ENCODE data around the gene NOD1.

Gene NOD1

GRCh38 chr7:30478349-30479201 is at the start of gene NOD1:
NOD1 (minus strand) TSS chr7:30478784; CDS start chr7:30456921, 21,863 bp downstream.
- ChIA-PET CTCF (interaction anchor here (1.2 to 2.0 kb wide), 2 partner anchors 9 to 73 kb away, joined by 3 to 9 read pairs; no protein-coding TSS in a partner anchor), POLR2A (interaction anchor here (0.6 to 2.6 kb wide), 3 partner anchors 9 to 332 kb away, joined by 3 to 17 read pairs (median 7); no protein-coding TSS in a partner anchor)
- H3K4me3 ChIP-seq (ENCODE audit: low read depth, low read length): peak within 1 kb of the TSS; percentile 71
- H3K4me1 ChIP-seq (ENCODE audit: control insufficient read depth, insufficient read depth, low read length): no peaks in the 10 kb centered on the region
- no peaks in the 10 kb centered on the region for H3K9me3 ChIP-seq (ENCODE audit: control insufficient read depth, insufficient read depth, low read depth, low read length)
- peaks cover 0 to 4% of the 10 kb centered on the region in 2 experiments; a peak in 1 of 3 replicates for H3K36me3 ChIP-seq (ENCODE audit: control insufficient read depth in 2 of 2, insufficient read depth in 1 of 2, low read length in 2 of 2)
- H3K27ac ChIP-seq (ENCODE audit: extremely low read depth, low read depth, low read length): peak within 1 kb of the TSS; percentile 73
- TF ChIP-seq ZNF112 (tag by site-specific recombination; IDR thresholded peaks at IDR 0.05) (no peak), ZNF280C (tag by site-specific recombination; IDR thresholded peaks at IDR 0.05) (no peak), RBAK (tag by site-specific recombination; IDR thresholded peaks at IDR 0.05) (no peak), ZNF548 (tag by site-specific recombination; IDR thresholded peaks at IDR 0.05) (no peak), ZBTB44 (tag by site-specific recombination; IDR thresholded peaks at IDR 0.05) (no peak), ZSCAN18 (tag by site-specific recombination; IDR thresholded peaks at IDR 0.05) (no peak), ZNF335 (tag by site-specific recombination; conservative IDR thresholded peaks at IDR 0.05) (peak; percentile 85), YY2 (tag by site-specific recombination; IDR thresholded peaks at IDR 0.05) (no peak), ZNF248 (tag by site-specific recombination; IDR thresholded peaks at IDR 0.05) (no peak), SP2 (tag by site-specific recombination; IDR thresholded peaks at IDR 0.05) (peak; percentile 76), ZNF121 (tag by site-specific recombination; IDR thresholded peaks at IDR 0.05) (no peak), ZNF747 (tag by site-specific recombination; IDR thresholded peaks at IDR 0.05) (no peak), HOXC10 (CRISPR knock-in tag; IDR thresholded peaks at IDR 0.05) (no peak), ZBTB20 (tag by site-specific recombination; IDR thresholded peaks at IDR 0.05) (peak; percentile 92), IKZF3 (tag by site-specific recombination; IDR thresholded peaks at IDR 0.05) (no peak), ZNF645 (tag by site-specific recombination; IDR thresholded peaks at IDR 0.05) (no peak), ZNF837 (tag by site-specific recombination; IDR thresholded peaks at IDR 0.05) (no peak), ZNF704 (tag by site-specific recombination; IDR thresholded peaks at IDR 0.05) (no peak), ZNF777 (tag by site-specific recombination; IDR thresholded peaks at IDR 0.05; ENCODE audit: borderline replicate concordance) (no peak), ZXDB (tag by site-specific recombination; IDR thresholded peaks at IDR 0.05) (peak; percentile 54), ZBTB17 (tag by site-specific recombination; IDR thresholded peaks at IDR 0.05) (peak; percentile 16), ZNF530 (tag by site-specific recombination; IDR thresholded peaks at IDR 0.05; ENCODE audit: low read depth) (no peak), ZNF18 (tag by site-specific recombination; IDR thresholded peaks at IDR 0.05) (no peak), ZNF426 (tag by site-specific recombination; IDR thresholded peaks at IDR 0.05) (no peak), SP7 (tag by site-specific recombination; IDR thresholded peaks at IDR 0.05) (peak; percentile 34; the same call in 1 of the 2 replicates), ZNF544 (tag by site-specific recombination; IDR thresholded peaks at IDR 0.05) (no peak), YY1 (tag by site-specific recombination; IDR thresholded peaks at IDR 0.05) (no peak; the same call in 1 of the 2 replicates)

All from HEK293 (cell line).